GM18520 (cell line): Measurements from ENCODE around the gene COMMD9.

Experiments used
- ATAC-seq: cut with Tn5 transposase; IDR thresholded peaks from one replicate; pipeline ENCODE4 v1.9.1; 2021; ENCODE audit not compliant: unreplicated experiment

COMMD9 gene

DNA sequence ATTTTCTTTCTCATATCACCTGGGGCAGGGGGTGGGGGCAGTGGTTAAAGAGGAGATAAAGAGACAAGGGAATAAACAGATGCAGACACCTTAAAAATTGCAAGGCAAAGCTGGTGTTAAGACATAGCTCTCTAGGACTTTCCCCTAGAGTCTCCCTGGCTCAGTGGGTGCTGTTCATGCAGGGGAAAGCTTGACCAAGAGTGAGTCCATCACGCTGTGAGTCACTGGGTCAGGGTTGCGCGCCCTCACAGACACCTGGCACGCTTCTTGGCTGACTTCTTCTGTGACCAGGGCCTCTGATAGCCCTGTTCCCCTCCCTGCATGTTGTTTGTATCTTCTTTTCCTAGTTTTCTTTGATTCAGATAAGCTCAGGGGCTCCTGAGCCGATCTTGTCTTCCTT, 31.9 kb downstream of the COMMD9 start:
- ATAC-seq = no peak

GRCh38 chr11:36254713-36255112, 34.5 kb downstream of the COMMD9 start:
- no peak for ATAC-seq

GRCh38 chr11:36253238-36253637, 36.0 kb downstream of the COMMD9 start:
- no peak for ATAC-seq

DNA sequence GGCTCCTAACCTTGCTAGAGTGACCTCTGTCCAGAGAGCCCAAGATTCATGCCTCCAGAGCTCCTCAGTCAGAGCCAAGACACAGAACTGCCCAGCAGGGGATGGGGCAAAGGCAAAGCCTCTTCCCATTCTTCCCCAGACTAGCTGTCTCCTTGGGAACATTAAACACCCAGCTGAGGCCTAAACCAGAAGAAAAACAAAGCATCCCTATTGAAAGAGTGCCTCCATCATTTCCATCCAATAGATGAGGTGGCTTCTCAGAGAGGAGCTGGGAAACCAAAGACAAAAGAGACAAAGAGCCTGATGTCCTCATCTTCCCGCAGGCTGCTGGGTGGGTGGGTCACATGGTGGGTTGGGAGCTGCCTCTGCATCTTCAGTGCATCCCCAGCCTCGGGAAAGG, 37.4 kb downstream of the COMMD9 start:
- ATAC-seq = no peak

DNA sequence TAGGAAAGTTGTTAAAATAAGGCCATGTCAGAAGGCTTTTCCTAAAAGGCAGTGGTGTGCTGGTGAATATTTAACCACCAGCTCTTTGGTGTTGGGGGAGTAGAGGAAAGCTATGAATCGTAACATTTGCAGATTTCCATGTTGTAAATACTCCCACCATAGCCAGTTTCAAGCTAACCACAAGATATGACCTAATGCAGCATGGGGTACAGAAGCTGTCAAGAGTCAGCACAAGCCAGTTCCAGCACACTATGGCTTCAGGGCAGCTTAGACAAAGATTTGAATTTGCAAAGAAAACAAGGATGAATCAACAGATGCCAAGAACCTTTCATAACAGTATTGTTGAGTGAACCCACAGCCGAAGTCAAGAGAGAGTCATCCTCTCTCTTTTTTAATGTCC, 40.0 kb downstream of the COMMD9 start:
- no peak for ATAC-seq

DNA sequence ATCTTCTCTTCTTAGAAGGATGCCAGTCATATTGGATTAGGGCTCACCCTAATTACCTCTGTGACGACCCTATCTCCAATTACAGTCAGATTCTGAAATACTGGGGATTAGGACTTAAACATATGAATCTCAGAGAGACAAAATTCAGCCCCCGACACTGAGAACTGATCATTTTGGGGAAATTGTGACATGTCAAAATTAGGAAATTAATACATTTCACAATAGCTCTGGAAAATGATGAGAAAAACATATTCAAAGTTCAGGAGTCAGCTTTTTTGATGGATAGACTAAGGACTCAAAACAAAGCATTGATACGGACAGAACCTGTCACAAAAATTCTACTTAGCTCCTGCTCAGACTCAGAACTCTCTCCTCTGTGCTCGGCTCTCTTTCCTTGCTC, 40.8 kb downstream of the COMMD9 start:
- ATAC-seq = no peak

DNA sequence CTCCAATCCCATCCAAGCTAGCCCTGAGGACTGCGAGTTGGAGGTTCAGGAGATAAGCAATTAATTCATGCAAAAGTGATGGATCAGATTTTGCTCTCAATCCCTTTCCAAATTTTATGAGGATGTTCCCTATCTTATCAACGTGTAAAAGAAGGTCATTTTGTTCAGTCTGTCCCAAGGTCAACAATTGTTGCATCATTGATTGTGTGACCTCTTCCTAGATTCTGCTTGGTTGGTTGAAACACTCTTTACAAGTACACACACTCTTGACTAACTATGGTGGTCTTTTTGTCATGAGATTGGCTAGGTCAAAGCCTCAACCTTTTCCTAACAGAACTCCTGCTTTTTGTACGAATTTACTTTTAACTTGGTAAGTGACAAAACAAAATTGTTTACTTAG, 41.7 kb downstream of the COMMD9 start:
- no peak for ATAC-seq

- no peak for ATAC-seq
Measured at GRCh38 chr11:36243641-36244040, 45.6 kb downstream of the COMMD9 start.

- ATAC-seq = no peak
Measured at GRCh38 chr11:36241497-36241896, 47.7 kb downstream of the COMMD9 start.

GRCh38 chr11:36240801-36241200, 48.4 kb downstream of the COMMD9 start:
- no peak for ATAC-seq

GRCh38 chr11:36240173-36240572, 49.1 kb downstream of the COMMD9 start:
- no peak for ATAC-seq

DNA sequence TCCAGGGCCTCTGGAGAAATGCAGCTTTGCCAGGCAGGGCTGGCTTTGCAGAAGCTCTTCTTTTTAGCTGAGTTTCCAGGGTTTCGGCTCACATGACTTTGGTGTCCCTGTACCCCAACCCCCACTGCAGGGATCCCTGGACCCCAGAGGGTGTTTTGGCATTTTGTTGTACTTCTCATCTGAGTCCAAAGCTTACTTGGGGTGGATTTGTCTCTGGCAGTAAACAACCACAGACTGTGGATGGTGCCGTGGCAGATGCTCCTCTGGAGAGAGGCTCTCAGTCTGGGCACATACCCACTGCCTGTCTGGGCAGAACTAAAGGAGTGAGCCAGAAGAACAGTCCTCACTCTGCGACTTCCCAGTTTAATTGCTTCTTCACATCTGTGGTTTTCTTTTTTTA, 49.6 kb downstream of the COMMD9 start:
- no peak for ATAC-seq

DNA sequence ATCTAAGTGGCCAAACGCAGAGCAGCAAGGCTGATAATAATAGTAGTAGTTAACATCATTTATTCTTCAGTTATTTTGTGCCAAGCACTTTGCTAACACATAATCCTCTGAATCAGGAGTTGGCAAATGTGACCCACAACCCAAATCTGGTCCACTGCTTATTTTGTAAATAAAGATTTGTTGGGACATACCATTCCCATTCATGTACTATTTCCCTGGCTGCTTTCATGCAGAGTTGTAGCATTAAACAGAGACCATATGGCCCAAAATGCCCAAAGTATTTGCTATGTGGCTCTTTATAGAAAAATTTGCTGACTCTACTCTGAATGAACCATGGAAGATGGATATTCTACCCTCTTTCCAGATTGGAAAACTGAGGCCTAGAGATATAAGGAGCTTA, 50.3 kb downstream of the COMMD9 start:
- no peak for ATAC-seq

- no peak for ATAC-seq
Measured at GRCh38 chr11:36238036-36238631, 51.1 kb downstream of the COMMD9 start.

DNA sequence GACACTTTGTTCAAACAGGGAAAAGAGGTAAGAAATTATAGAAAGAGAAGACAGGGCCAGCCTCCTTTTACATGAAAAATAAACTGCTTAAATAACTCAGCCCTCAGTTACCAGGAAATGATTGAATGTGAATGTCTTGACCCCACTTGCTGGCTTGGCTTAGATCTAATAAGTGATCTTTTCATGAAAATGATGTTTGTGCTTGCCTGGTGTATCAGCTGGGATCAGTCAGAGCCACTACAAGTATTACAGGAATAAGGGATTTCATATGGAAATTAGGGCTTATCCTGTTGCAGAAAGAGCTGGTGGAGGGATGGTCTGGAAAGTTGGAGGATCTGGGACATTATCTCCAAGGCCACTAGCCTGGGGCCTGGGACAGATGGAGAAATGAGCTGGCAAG, 51.8 kb downstream of the COMMD9 start:
- ATAC-seq = no peak

DNA sequence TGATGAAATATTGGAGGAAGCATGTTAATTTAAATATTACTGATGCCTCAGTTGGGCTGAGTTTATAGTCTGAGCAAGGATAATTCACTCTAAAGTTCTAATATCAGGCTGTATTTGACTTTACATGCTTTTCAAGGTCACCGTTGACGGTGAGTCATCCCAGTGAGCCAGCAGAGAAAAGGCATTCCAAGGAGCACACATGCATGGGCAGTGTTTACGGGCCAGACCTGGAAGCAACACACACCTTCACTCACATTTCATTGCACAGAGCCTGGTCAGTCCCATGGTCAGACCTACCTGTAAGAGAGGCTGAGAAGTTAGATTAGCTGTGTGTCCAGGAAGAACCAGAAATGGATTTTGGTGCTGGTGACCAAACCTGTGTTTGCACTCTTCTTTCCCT, 53.5 kb downstream of the COMMD9 start:
- ATAC-seq = no peak

- no peak for ATAC-seq
Measured at GRCh38 chr11:36234825-36235224, 54.4 kb downstream of the COMMD9 start.

DNA sequence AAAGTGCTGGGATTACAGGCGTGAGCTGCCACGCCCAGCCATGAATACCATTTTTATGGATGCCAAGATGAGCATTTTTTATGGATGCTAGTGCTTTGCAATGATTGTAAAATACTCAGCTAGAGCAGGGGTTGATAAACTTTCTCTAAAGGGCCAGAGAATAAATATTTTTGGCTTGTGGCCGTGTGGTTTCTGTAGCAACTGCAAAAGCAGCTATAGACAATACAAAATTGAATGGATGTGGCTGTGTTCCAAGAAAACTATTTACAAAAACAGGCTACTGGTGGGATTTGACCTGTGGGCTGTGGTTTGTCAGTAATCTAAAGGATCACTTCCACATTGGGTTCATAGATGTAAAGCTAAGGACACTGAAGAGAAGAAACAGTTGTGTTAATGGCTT, 56.0 kb downstream of the COMMD9 start:
- ATAC-seq = no peak

DNA sequence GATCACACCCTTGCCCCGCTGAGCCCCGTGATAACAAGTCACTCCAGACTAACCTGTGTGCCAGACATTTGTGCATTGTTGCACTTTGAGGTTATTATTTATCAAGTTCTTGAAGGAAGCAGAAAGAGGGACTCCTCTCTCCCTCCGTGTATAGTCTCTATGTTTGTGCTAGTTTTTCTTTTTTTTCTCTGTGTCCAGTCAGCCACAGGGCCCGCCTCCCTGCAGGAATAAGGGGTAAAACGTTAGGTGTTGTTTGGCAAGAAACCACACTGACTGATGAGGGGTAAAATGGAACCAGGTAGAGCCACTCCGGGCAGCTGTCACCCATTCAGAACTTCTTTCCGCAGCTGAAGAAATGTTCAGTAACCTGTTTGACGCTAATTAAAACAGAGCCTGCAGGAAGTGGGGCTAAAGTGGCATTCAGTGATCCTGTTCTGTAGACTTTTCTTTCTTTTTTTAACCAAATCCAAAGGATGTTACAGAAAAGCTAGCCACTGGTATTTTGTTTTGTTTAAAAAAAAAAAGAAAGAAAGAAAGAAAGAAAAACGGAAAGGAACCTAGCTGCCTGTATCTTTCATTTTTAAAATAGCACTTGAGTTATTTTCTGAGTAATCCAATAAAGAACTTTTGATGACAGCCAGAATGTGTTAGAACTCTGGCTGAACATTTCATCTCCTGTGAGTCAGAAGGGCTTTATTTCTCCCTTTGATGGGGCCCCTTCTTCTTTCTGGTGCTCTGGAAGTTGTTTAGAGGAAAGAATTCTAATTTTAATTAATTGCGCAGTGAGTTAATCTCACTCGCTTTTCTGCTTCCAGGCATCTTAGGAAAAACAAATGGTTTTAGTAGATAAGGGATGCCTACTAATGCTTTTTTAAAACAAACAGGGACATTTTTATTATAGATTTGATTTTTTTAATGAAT, 58.2 kb downstream of the COMMD9 start:
- no peak for ATAC-seq

- ATAC-seq = no peak
Measured at GRCh38 chr11:36229091-36229705, 60.0 kb downstream of the COMMD9 start.

DNA sequence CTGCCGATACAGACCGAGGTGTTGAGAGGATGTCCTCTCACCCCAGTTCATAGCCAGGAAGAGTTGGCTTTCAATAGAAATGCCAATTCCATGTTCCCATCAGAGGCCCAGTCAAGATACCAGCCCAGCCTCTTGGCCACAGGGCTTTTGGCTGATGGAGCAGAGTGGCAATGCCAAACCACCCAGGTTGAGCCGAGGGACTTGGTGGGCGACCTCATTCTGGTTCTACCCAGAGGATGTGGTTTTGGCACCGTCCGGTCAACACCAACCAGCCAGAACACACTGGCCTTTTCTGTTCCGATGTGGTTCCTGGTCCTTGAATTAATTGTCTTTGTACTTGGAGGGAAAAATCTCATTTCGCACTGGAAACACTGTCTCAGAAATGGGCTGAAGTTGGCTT, 60.5 kb downstream of the COMMD9 start:
- no peak for ATAC-seq

- ATAC-seq = no peak
Measured at GRCh38 chr11:36227044-36227443, 62.2 kb downstream of the COMMD9 start.
